Keratinocyte (primary cell): ENCODE data around the gene GRAMD1A. TPM values are rescaled to one million over a fixed set of nuclear protein-coding genes. Genes with fewer than 3 reads are reported as not detected.

ENCODE experiments used
- DNase-seq: peaks from one replicate; pipeline ENCODE4 v3.0.0-alpha.2; 2011; ENCODE audit warnings: low read depth, missing footprints, low spot score
- FAIRE-seq: peaks from 2 replicates; lab custom pipeline; 2011; peaks lifted over from hg19 to GRCh38; lab: Jason Lieb, UNC
- H2AFZ ChIP-seq: 2 replicates; pipeline ENCODE4 v1.6.0; 2012; ENCODE audit warnings: low read length, control low read depth, inconsistent platforms; ENCODE audit not compliant: control insufficient read depth
- H3K27ac ChIP-seq: 2 replicates; pipeline ENCODE4 v1.5.1; 2011; ENCODE audit warnings: low read length; ENCODE audit not compliant: control insufficient read depth, insufficient read depth
- H3K27me3 ChIP-seq: 3 replicates; pipeline ENCODE4 v1.6.0; 2011; ENCODE audit warnings: low read length; ENCODE audit not compliant: control insufficient read depth, insufficient read depth; ENCODE audit errors: extremely low read depth
- H3K36me3 ChIP-seq, 2 experiments: 2 replicates in 1 of 2; 3 replicates in 1 of 2; pipeline ENCODE4 v1.5.1; 2011; ENCODE audit warnings: low read length in 2 of 2, mild to moderate bottlenecking in 1 of 2; ENCODE audit not compliant: control insufficient read depth in 2 of 2, insufficient read depth in 2 of 2; ENCODE audit errors: extremely low read depth in 1 of 2
- H3K4me1 ChIP-seq: 3 replicates; pipeline ENCODE4 v1.5.1; 2011; ENCODE audit warnings: low read length; ENCODE audit not compliant: control insufficient read depth, insufficient read depth; ENCODE audit errors: extremely low read depth
- H3K4me2 ChIP-seq: 3 replicates; pipeline ENCODE4 v1.6.0; 2011; ENCODE audit warnings: low read depth, low read length; ENCODE audit not compliant: control insufficient read depth, insufficient read depth; ENCODE audit errors: extremely low read depth
- H3K4me3 ChIP-seq, 3 experiments: fragments of 200-600 bp in 1 of 3; sonication (generic) in 1 of 3; 2 replicates in 2 of 3; 3 replicates in 1 of 3; pipeline ENCODE4 v1.5.1; 2011 to 2016; ENCODE audit warnings: low read length in 3 of 3, mild to moderate bottlenecking in 3 of 3, control low read depth in 2 of 3, inconsistent platforms in 1 of 3, low read depth in 1 of 3, mixed read lengths in 1 of 3, mixed run types in 1 of 3, moderate library complexity in 1 of 3; ENCODE audit not compliant: control insufficient read depth in 2 of 3, insufficient read depth in 2 of 3; ENCODE audit errors: extremely low read depth in 1 of 3
- H3K79me2 ChIP-seq: 2 replicates; pipeline ENCODE4 v1.6.0; 2012; ENCODE audit warnings: low read length; ENCODE audit not compliant: control insufficient read depth, insufficient read depth
- H3K9ac ChIP-seq: 3 replicates; pipeline ENCODE4 v1.6.0; 2011; ENCODE audit warnings: low read length; ENCODE audit not compliant: control insufficient read depth, insufficient read depth; ENCODE audit errors: extremely low read depth
- H3K9me1 ChIP-seq: 3 replicates; pipeline ENCODE4 v1.6.0; 2011; ENCODE audit warnings: low read length; ENCODE audit not compliant: control insufficient read depth, insufficient read depth; ENCODE audit errors: extremely low read depth
- H3K9me3 ChIP-seq: 2 replicates; pipeline ENCODE4 v1.5.1; 2012; ENCODE audit warnings: low read depth, low read length; ENCODE audit not compliant: control insufficient read depth
- H4K20me1 ChIP-seq: 3 replicates; pipeline ENCODE4 v1.6.0; 2011; ENCODE audit warnings: low read length; ENCODE audit not compliant: control insufficient read depth, insufficient read depth; ENCODE audit errors: extremely low read depth
- EZH2 ChIP-seq: IDR thresholded peaks from one replicate; pipeline ENCODE4 v1.6.1; 2012; ENCODE audit warnings: inconsistent platforms, mild to moderate bottlenecking, low read length, moderate library complexity
- dilution Hi-C: fragments of 300-500 bp; cut with MboI; formaldehyde crosslinking; loops from one replicate; pipeline ENCODE4 v1.7.0; 2020; ENCODE audit warnings: low sequenced_read_pairs; ENCODE audit not compliant: extremely low pct_ligation_motif_present
- polyA plus RNA-seq, 5 experiments: library from polyadenylated mRNA; depleted of rRNA in 3 of 5; stranded (reverse) in 3 of 5; stranded (forward) in 1 of 5; unstranded in 1 of 5; fragments of >200 nt; gene quantifications; 1 replicate in 1 of 5; 2 replicates in 3 of 5; 3 replicates in 1 of 5; pipeline versions ENCODE4 v1.2.1 to v1.2.3, GENCODE V29; 2011 to 2012; ENCODE audit warnings: missing spikeins in 2 of 5, low read depth in 1 of 5, low replicate concordance in 1 of 5
- TF ChIP-seq, protein P1 (sequence below), 3 experiments: IDR thresholded peaks in 1 of 3; conservative IDR thresholded peaks in 1 of 3; optimal IDR thresholded peaks in 1 of 3; 2 replicates in 2 of 3; 3 replicates in 1 of 3; pipeline versions ENCODE3 to v1.5.1; 2011; ENCODE audit warnings: low read length in 3 of 3, mild to moderate bottlenecking in 3 of 3, moderate library complexity in 2 of 3, control low read depth in 1 of 3, inconsistent platforms in 1 of 3; ENCODE audit not compliant: insufficient read depth in 2 of 3; ENCODE audit errors: extremely low read depth in 1 of 3

GRAMD1A gene
- polyA plus RNA-seq, 1 donor (not counting 4 experiments of a cell fraction or from before 2014, with no cell fraction given): 24.6 TPM

DNA sequence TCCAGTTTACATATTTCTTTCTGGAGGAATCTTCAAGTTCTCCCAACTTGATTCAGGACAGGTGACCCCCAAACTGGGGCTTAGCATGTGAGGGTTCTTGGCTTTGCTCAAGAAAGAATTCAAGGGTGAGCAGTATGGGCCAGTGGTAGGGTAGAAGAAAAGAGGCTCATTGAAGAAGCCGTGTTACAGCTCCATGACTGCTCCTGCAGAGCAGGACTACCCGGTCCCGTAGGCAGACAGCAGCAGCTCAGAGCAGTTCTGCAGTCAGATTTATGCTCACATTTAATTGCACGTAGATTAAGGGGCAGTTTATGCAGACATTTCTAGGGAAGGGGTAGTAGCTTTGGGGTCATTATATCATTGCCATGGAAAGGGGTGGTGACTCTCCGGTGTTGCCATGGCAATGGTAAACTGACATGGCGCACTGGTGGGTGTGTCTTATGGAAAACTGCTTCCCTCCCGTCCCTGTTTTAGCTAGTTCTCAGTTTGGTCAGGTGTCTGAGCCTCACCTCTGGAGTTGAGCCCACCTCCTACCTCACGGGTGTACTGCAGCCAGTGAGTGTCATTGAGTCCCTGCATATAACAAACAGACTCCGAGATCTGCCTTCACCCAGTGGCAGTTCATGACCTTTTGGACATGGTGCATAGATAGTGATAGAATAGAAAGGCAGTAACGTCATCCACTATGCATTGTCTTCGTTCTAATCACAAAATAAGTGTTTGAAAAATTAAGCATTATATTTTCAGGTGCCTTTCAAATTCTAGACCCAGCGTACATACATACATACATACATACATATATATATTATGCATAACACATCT lies 20.1 kb upstream of the GRAMD1A start:
- H2AFZ ChIP-seq: no peak overlapping the region
- no peak overlapping the region for H3K4me3 ChIP-seq
- no peak for DNase-seq
- peaks cover 5% of the 10 kb centered on the region for H3K9me3 ChIP-seq
- H3K27me3 ChIP-seq: peaks cover 2% of the 10 kb centered on the region
- no peaks in the 10 kb centered on the region for H3K79me2 ChIP-seq
- no peaks in the 10 kb centered on the region for H3K4me1 ChIP-seq
- H3K36me3 ChIP-seq: no peaks in the 10 kb centered on the region
- no peaks in the 10 kb centered on the region for H3K9me1 ChIP-seq
- H3K9ac ChIP-seq: no peak overlapping the region
- dilution Hi-C loops: no loop called here
- H3K27ac ChIP-seq: no peak overlapping the region
- no peaks in the 10 kb centered on the region for H4K20me1 ChIP-seq
- no peak for FAIRE-seq
- TF ChIP-seq EZH2: no peak
- TF ChIP-seq, protein P1, sequence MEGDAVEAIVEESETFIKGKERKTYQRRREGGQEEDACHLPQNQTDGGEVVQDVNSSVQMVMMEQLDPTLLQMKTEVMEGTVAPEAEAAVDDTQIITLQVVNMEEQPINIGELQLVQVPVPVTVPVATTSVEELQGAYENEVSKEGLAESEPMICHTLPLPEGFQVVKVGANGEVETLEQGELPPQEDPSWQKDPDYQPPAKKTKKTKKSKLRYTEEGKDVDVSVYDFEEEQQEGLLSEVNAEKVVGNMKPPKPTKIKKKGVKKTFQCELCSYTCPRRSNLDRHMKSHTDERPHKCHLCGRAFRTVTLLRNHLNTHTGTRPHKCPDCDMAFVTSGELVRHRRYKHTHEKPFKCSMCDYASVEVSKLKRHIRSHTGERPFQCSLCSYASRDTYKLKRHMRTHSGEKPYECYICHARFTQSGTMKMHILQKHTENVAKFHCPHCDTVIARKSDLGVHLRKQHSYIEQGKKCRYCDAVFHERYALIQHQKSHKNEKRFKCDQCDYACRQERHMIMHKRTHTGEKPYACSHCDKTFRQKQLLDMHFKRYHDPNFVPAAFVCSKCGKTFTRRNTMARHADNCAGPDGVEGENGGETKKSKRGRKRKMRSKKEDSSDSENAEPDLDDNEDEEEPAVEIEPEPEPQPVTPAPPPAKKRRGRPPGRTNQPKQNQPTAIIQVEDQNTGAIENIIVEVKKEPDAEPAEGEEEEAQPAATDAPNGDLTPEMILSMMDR (optimal IDR thresholded peaks at IDR 0.05 in 1 of 3, IDR thresholded peaks at IDR 0.05 in 1 of 3, conservative IDR thresholded peaks at IDR 0.05 in 1 of 3; ENCODE audit: extremely low read depth in 1 of 3, insufficient read depth in 2 of 3, low read length in 3 of 3): no peak
- no peak overlapping the region for H3K4me2 ChIP-seq

GRCh38 chr19:34982275-34982674 lies 17.8 kb upstream of the GRAMD1A start:
- Histone ChIP-seq H3K27ac (no peak overlapping the region), H3K27me3 (no peaks in the 10 kb centered on the region), H2AFZ (no peak overlapping the region), H3K36me3 (no peaks in the 10 kb centered on the region), H4K20me1 (no peaks in the 10 kb centered on the region), H3K9me1 (no peaks in the 10 kb centered on the region), H3K9me3 (no peaks in the 10 kb centered on the region), H3K4me3 (no peak overlapping the region), H3K9ac (no peak overlapping the region), H3K4me1 (no peaks in the 10 kb centered on the region), H3K79me2 (no peaks in the 10 kb centered on the region), H3K4me2 (no peak overlapping the region)
- dilution Hi-C loops: no loop called here
- FAIRE-seq (no peak), DNase-seq (no peak)
- TF ChIP-seq, protein P1 (optimal IDR thresholded peaks at IDR 0.05 in 1 of 3, IDR thresholded peaks at IDR 0.05 in 1 of 3, conservative IDR thresholded peaks at IDR 0.05 in 1 of 3; ENCODE audit: extremely low read depth in 1 of 3, insufficient read depth in 2 of 3, low read length in 3 of 3): no peak
- TF ChIP-seq EZH2: no peak
